C4-2B (cell line): Measurements from ENCODE around the gene LMF1.

Experiments
- ZFX ChIP-seq: fragments of 450-650 bp; IDR thresholded peaks from 2 replicates; pipeline ENCODE4 v1.6.1; 2017
- TF ChIP-seq, protein P1 (sequence below): fragments of 450-650 bp; conservative IDR thresholded peaks from 2 replicates; pipeline ENCODE4 v1.5.1; 2017; ENCODE audit warnings: mild to moderate bottlenecking

DNA sequence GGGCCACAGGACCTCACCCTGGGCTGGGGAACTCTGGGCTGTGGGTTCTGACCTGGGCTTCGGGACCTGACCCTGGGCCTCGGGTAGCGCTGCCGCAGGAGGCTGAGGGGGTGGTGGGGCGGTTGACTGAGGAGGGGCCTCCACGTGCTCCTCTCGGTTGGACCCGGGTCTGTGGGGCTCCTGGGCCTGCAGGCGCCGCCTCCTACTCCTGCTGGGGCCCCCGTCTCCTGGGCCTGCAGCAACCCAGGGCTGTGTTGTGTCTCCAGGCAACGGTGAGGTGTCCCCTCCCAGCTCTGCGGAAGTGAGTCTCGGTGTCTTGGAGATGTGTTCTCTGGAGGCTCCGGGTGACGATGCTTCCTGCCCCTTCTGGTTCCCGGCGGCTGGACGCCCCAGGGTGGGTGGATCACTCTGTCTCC lies 128.7 kb downstream of the LMF1 start:
- TF ChIP-seq, protein P1, sequence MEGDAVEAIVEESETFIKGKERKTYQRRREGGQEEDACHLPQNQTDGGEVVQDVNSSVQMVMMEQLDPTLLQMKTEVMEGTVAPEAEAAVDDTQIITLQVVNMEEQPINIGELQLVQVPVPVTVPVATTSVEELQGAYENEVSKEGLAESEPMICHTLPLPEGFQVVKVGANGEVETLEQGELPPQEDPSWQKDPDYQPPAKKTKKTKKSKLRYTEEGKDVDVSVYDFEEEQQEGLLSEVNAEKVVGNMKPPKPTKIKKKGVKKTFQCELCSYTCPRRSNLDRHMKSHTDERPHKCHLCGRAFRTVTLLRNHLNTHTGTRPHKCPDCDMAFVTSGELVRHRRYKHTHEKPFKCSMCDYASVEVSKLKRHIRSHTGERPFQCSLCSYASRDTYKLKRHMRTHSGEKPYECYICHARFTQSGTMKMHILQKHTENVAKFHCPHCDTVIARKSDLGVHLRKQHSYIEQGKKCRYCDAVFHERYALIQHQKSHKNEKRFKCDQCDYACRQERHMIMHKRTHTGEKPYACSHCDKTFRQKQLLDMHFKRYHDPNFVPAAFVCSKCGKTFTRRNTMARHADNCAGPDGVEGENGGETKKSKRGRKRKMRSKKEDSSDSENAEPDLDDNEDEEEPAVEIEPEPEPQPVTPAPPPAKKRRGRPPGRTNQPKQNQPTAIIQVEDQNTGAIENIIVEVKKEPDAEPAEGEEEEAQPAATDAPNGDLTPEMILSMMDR = no peak
- no peak for TF ChIP-seq ZFX
